Activated T-helper 17 cell treated with anti-CD3 and anti-CD28 coated beads, Interleukin-2, amount 50 U/mL, for 72 hours (primary cell): ENCODE data around the gene RSU1. TPM values are rescaled to one million over a fixed set of nuclear protein-coding genes. Genes with fewer than 3 reads are reported as not detected.

ENCODE experiments used
- ATAC-seq: fragments of 150-1000 bp; cut with Tn5 transposase; replicated peaks from 2 replicates; pipeline ENCODE4 v1.10.0; 2021; ENCODE audit warnings: mild to moderate bottlenecking, moderate library complexity
- H3K27ac Mint-ChIP-seq: one replicate; pipeline ENCODE4 v1.8.0; 2022; ENCODE audit warnings: mixed read lengths
- H3K27me3 Mint-ChIP-seq: one replicate; pipeline ENCODE4 v1.8.0; 2022; ENCODE audit warnings: mixed read lengths
- H3K36me3 Mint-ChIP-seq: one replicate; pipeline ENCODE4 v1.8.0; 2022; ENCODE audit warnings: low read depth, mild to moderate bottlenecking, mixed read lengths
- H3K4me1 Mint-ChIP-seq: one replicate; pipeline ENCODE4 v1.8.0; 2022; ENCODE audit warnings: mixed read lengths
- H3K4me3 Mint-ChIP-seq: one replicate; pipeline ENCODE4 v1.8.0; 2022; ENCODE audit warnings: mild to moderate bottlenecking, mixed read lengths
- H3K9me3 Mint-ChIP-seq: one replicate; pipeline ENCODE4 v1.8.0; 2022; ENCODE audit warnings: mixed read lengths
- total RNA-seq, 2 donors: library from RNA; stranded (reverse); gene quantifications; one replicate each; pipeline ENCODE4 v1.2.3, GENCODE V29; 2022

Gene RSU1
- total RNA-seq, 2 donors from 2014 or later, result 56.1 to 87.8 TPM

DNA sequence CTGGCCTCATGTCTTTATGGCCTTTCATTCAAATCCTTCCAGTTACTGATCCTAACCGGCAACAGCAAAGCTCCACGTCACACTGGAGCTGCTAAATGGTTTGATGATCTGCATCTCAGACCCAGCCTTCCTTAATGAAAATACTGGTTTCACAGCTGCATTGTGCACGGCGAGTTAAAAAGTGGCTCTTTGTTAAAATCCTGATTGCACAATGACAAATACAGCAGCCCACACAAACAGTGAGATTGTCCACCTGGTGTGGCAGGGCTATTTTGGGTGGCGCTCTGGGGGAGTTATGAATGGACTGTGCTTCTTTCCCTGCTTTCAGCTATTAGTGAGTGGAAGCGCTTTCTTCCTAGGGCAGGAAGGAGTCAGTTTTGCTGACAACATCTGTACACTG, 232.1 kb downstream of the RSU1 start:
- Mint-ChIP-seq H3K27ac (no peak overlapping the region), H3K4me3 (no peak overlapping the region), H3K9me3 (peaks cover 3% of the 10 kb centered on the region), H3K27me3 (peaks cover 15% of the 10 kb centered on the region), H3K36me3 (no peaks in the 10 kb centered on the region), H3K4me1 (no peaks in the 10 kb centered on the region)
- no peak for ATAC-seq

DNA sequence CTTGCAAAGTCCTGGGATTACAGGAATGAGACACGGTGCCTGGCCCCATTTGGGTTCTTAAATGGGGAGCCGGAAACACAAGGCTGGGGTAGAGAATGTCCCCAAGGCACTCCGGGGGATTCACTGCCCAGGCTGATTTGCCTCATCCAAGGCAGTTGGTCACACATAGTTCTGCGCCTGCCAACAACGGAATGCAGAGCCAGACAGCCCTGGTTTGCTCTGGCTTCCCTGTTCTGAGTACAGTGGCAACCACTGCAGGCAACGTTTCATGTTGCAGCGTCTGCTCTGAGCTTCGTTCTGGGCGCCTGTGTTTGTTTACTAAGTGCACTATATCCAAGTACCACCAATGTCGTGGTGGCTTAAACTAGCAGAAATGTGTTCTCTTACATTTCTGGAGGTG, 233.8 kb downstream of the RSU1 start:
- Mint-ChIP-seq H3K27ac (no peak overlapping the region), H3K27me3 (peaks cover 27% of the 10 kb centered on the region), H3K36me3 (no peaks in the 10 kb centered on the region), H3K4me3 (no peak overlapping the region), H3K9me3 (peaks cover 3% of the 10 kb centered on the region), H3K4me1 (no peaks in the 10 kb centered on the region)
- ATAC-seq, result no peak

DNA sequence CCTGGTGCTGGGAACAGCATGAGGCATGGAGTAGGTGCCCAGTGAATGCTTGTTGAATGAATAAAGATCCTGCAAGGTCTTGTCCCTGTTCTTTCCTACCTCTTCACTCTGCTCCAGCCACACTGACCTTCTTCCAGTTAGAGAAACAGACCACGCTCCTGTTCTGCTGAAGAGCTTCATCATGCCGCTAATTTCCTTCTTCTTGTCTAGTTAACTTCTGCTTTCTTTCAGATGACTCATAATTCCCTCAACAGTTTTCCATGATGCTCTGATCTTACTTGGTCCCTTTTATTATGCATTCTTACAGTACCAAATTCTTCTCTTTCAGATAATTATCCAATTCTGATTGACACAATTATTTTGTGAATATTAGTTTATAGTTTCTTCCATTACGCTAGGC, 236.0 kb downstream of the RSU1 start:
- H3K4me3 Mint-ChIP-seq, result no peak overlapping the region
- ATAC-seq, result no peak
- peaks cover 3% of the 10 kb centered on the region for H3K9me3 Mint-ChIP-seq
- H3K27ac Mint-ChIP-seq, result no peak overlapping the region
- H3K36me3 Mint-ChIP-seq, result no peaks in the 10 kb centered on the region
- H3K27me3 Mint-ChIP-seq, result peaks cover 27% of the 10 kb centered on the region
- H3K4me1 Mint-ChIP-seq, result no peaks in the 10 kb centered on the region

DNA sequence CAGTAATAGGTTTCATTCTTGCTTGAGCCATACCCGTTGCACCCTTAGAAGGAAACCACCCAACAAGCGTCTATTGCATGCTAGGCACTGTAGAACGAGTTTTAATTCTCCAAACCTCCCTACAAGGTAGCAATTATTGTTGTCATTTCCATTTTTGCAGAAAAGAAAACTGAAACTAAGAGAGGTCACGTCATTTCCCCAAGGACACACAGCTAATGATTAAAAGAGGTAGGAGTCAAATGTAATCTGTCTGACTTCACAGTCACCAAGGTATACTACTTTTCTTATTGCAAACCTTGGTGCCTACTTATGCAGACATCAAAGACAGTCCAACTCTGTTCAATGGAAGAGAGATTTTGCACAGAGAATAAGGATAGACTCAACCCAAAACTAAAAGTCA, 246.5 kb downstream of the RSU1 start:
- Mint-ChIP-seq H3K36me3 (no peaks in the 10 kb centered on the region), H3K27ac (no peak overlapping the region), H3K27me3 (peaks cover 27% of the 10 kb centered on the region), H3K9me3 (no peaks in the 10 kb centered on the region), H3K4me1 (peaks cover 12% of the 10 kb centered on the region), H3K4me3 (peak overlapping the region; percentile 35)
- peak; percentile 64 for ATAC-seq

DNA sequence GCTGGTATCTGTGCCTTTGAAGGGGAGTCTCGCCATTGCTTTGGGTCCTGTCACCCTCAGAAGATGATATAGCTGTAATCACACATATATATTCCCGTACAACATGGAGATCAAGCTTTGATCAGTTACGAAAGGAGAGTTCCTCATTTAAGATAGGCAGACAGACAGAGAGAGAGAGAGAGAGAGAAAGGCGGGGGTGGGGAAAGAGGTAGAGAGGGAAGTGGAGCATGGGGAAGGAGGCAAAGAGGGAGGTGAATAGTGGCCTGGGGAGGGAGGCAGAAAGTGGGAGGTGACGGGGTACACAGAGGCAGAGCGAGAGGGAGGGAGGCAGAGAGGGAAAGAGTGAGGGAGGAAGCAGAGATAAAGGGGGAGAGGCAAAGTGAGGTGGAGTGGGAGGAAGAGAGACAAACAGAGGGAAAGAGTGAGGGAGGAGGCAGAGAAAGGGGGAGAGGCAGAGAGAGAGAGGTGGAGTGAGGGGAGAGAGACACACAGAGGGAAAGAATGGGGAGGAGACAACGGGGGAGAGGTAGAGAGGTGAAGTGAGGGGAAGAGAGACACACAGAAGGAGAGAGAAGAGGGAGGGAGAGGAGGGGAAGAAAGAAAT, 250.9 kb downstream of the RSU1 start:
- ATAC-seq, result no peak
- H3K36me3 Mint-ChIP-seq, result no peaks in the 10 kb centered on the region
- H3K27ac Mint-ChIP-seq, result no peak overlapping the region
- H3K4me1 Mint-ChIP-seq, result peaks cover 12% of the 10 kb centered on the region
- no peak overlapping the region for H3K4me3 Mint-ChIP-seq
- peaks cover 23% of the 10 kb centered on the region for H3K27me3 Mint-ChIP-seq
- H3K9me3 Mint-ChIP-seq, result no peaks in the 10 kb centered on the region

DNA sequence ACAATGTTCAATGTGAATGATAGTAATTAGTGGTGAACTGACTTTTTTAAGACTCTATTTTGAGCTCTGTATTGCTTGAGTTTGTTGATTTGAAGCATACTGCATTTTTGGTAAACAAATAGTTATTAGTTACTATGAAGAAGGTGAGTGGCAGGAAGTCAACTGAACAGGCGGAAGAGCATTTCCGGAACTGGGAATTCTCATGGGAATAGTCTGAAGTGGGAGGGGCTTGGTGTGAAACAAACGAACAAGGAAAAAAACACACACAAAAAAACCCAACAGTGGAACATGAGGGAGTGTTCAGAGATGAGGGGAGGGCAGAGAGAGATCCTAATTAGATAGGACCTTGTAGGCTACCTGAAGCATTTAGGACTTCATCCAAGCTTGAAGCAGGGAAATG, 251.6 kb downstream of the RSU1 start:
- H3K9me3 Mint-ChIP-seq, result no peaks in the 10 kb centered on the region
- peaks cover 8% of the 10 kb centered on the region for H3K4me1 Mint-ChIP-seq
- H3K27me3 Mint-ChIP-seq, result peaks cover 24% of the 10 kb centered on the region
- no peak overlapping the region for H3K4me3 Mint-ChIP-seq
- no peaks in the 10 kb centered on the region for H3K36me3 Mint-ChIP-seq
- ATAC-seq, result no peak
- H3K27ac Mint-ChIP-seq, result no peak overlapping the region

DNA sequence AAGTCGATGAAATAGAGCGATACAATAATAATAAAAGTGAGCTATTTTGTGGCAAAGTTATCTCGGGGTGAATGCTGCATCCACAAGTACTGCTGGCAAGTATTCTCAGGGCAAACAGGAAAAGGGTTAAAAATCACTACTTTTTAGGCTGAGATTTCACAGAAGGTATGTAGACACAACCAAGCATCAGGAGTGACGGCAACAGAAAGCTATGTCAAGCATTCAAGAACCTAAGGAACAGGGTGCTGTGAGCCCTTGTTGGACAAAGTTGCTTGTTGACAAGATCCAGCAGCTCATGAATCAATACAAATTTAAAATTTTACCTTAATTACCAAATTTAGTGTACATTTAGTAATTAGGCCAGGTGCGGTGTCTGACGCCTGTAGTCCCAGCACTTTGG, 254.3 kb downstream of the RSU1 start:
- Mint-ChIP-seq H3K4me3 (no peak overlapping the region), H3K4me1 (peaks cover 6% of the 10 kb centered on the region), H3K27ac (no peak overlapping the region), H3K9me3 (peaks cover 4% of the 10 kb centered on the region), H3K27me3 (peaks cover 35% of the 10 kb centered on the region), H3K36me3 (no peaks in the 10 kb centered on the region)
- no peak for ATAC-seq

DNA sequence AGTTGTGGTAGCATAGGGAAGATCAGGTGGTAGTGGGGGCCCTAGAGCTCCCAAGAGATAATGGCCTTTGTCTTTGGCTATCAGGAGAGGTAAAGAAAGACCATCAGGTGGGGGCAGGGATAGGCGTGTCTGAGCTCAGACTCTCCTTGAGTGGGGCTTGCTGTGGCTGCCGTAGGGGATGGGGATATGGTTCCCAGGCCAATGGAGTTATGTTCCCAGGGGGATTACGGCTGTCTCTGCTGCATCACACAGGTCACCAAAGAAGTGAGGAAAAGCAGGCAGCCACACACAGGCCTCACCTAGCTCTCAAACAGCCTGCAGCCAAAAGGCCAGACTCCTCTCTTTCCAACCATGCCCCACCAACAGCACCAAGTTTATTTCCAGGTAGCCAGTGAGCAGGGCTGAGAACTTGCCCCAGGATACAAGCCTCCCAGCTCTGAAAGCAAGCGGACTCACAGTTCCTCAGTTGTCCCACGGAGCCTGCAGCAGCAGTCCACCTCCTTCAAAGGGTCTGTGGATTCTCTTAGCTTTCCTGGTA, 257.9 kb downstream of the RSU1 start:
- ATAC-seq, result no peak
- H3K4me3 Mint-ChIP-seq, result no peak overlapping the region
- H3K9me3 Mint-ChIP-seq, result peaks cover 4% of the 10 kb centered on the region
- no peaks in the 10 kb centered on the region for H3K4me1 Mint-ChIP-seq
- H3K36me3 Mint-ChIP-seq, result no peaks in the 10 kb centered on the region
- H3K27ac Mint-ChIP-seq, result no peak overlapping the region
- H3K27me3 Mint-ChIP-seq, result peaks cover 30% of the 10 kb centered on the region

DNA sequence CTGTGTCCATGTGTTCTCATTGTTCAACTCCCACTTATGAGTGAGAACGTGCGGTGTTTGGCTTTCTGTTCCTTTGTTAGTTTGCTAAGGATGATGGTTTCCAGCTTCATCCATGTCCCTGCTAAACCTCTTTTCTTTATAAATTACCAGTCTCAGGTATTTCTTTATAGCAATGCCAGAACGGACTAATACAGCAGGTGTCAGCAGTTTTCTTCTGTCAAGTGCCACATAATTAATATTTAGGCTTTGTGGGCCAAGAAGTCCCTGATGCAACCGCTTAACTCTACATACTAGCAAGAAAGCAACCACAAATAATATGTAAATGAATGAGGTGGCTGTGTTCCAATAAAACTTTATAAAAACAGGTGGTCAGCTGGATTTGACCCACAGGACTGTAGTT, 269.3 kb downstream of the RSU1 start:
- H3K9me3 Mint-ChIP-seq, result no peaks in the 10 kb centered on the region
- no peak overlapping the region for H3K27ac Mint-ChIP-seq

DNA sequence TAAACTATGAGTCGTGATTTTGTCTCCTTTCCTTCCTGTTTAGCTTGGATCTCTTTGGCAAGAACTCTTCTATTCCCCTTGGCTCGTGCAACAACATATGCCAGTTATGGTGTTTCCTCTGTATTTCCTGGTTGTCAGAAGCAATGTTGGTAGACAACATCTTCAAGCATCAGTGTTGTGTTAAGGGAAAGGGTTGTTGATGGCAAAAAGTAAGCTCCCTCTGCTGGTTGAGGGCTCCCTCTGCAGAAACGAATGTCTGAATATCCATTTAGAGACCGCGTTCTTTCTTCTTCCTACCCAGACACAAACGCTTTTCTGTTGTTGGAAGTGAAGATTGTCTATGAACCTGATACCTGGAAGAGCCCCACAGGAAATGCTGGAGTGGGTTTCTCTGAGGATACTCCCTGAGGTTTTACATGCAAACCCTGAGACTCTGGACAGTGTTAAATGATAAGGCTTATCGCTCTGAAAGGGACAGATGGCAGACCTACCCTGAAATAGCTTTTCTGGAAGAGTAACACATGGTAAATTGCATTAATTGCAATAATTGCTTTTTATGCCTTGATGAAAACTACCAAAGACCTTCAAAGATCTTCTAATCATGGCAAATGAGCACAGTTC, 272.0 kb downstream of the RSU1 start:
- Mint-ChIP-seq H3K4me3 (no peak overlapping the region), H3K27me3 (peaks cover 30% of the 10 kb centered on the region)

More for the DNA sequence above, 269.3 kb downstream of the RSU1 start:
- H3K4me1 Mint-ChIP-seq, result peaks cover 3% of the 10 kb centered on the region
- no peak for ATAC-seq
- peaks cover 20% of the 10 kb centered on the region for H3K27me3 Mint-ChIP-seq
- H3K36me3 Mint-ChIP-seq, result no peaks in the 10 kb centered on the region
- no peak overlapping the region for H3K4me3 Mint-ChIP-seq

DNA sequence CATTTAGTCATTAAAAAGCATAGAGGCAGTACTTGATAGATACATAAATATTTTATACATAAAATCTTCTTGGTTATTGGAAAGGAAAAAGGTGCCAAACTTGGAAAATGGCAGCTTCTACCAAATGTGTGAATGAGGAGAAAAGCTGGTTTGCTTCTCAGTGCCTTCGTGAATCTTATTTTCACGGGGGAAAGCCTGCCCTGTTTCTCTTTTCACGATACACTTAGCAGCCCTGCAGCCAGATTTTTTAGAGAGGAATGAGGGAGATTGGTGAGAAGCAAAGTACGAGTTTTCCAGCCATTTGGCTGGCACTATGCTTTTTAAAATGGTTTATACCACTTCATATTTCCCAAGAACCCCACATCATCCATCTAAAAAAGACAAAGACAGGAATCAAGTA, 272.6 kb downstream of the RSU1 start:
- no peaks in the 10 kb centered on the region for H3K36me3 Mint-ChIP-seq

More for the DNA sequence above, 272.0 kb downstream of the RSU1 start:
- Mint-ChIP-seq H3K36me3 (no peaks in the 10 kb centered on the region), H3K27ac (no peak overlapping the region), H3K4me1 (peaks cover 3% of the 10 kb centered on the region), H3K9me3 (no peaks in the 10 kb centered on the region)
- peak; percentile 29 for ATAC-seq

DNA sequence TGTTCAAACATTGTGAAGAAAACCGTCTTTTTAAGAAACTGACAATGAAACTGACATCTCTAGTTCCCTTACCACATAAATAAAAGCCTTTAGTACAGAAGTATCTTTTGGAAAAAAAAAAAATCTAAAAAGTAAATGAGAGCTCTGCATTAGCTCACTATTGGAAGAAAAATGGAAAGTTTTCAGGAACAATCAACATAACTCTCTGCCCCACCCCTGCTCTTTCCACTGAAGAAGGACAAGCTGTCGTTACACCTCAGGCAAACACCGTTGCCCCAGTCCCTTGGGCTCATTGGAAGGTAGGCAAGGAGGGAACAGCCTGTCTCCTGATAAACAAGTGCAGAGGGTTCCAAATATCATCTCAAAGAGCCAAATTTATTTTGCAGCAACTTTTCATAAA, 273.1 kb downstream of the RSU1 start:
- Mint-ChIP-seq H3K27ac (no peak overlapping the region), H3K4me1 (peaks cover 3% of the 10 kb centered on the region), H3K4me3 (no peak overlapping the region)

More for the DNA sequence above, 272.6 kb downstream of the RSU1 start:
- Mint-ChIP-seq H3K27ac (no peak overlapping the region), H3K27me3 (peaks cover 36% of the 10 kb centered on the region), H3K4me1 (peaks cover 3% of the 10 kb centered on the region), H3K9me3 (no peaks in the 10 kb centered on the region), H3K4me3 (no peak overlapping the region)
- ATAC-seq, result no peak

More for the DNA sequence above, 273.1 kb downstream of the RSU1 start:
- ATAC-seq, result no peak
- Mint-ChIP-seq H3K9me3 (no peaks in the 10 kb centered on the region), H3K27me3 (peaks cover 38% of the 10 kb centered on the region), H3K36me3 (no peaks in the 10 kb centered on the region)
